K562 (cell line): Measurements from ENCODE around the gene ZFAND3. TPM values are rescaled to one million over a fixed set of nuclear protein-coding genes. Genes with fewer than 3 reads are reported as not detected.

Source experiments
- ATAC-seq: fragments of 200-7000 bp; cut with Tn5 transposase; 3 replicates; pipeline ENCODE4 v1.9.1; 2020; ENCODE audit warnings: moderate library complexity
- BruUV-seq: library from RNA; stranded (reverse); fragments of 400-500 nt; replicated peaks from 2 replicates; lab custom pipeline; 2021; lab: Mats Ljungman, UMichigan
- CTCF ChIA-PET: fragments of 300-600 bp; formaldehyde crosslinking; extraction: SDS; loops from one replicate; lab custom pipeline; 2021; ENCODE audit warnings: low intra/inter-chr PET ratio; lab: Yijun Ruan, JAX
- POLR2A ChIA-PET: fragments of 300-600, 350-650 bp; sonication (Branson Sonifier 250); formaldehyde crosslinking; extraction: SDS; loops from one replicate; lab custom pipeline; 2021; ENCODE audit warnings: antibody characterized with exemption, inconsistent platforms; lab: Yijun Ruan, JAX
- DNase-seq, 4 experiments: peaks; one replicate each; pipeline versions ENCODE4 v3.0.0 to v3.0.0-alpha.2; 2011 to 2018; ENCODE audit warnings: low spot score in 3 of 4, mixed read lengths in 3 of 4; ENCODE audit errors: extremely low read depth in 1 of 4
- FAIRE-seq: peaks from 2 replicates; lab custom pipeline; 2011; peaks lifted over from hg19 to GRCh38; lab: Jason Lieb, UNC
- H2AFZ ChIP-seq: 2 replicates; pipeline ENCODE4 v1.6.0; 2011; ENCODE audit warnings: low read depth, low read length, control low read depth, inconsistent platforms
- H3K27ac ChIP-seq: fragments of 200-600 bp; 3 replicates; pipeline ENCODE4 v1.8.0; 2011; ENCODE audit warnings: low read depth, mild to moderate bottlenecking, control low read depth, inconsistent platforms, low read length, moderate library complexity, mixed read lengths; ENCODE audit errors: extremely low read depth
- H3K27me3 ChIP-seq, 2 experiments: fragments of 300-600 bp in 1 of 2; 2 replicates in 1 of 2; 3 replicates in 1 of 2; pipeline versions ENCODE4 v1.6.0 to v1.8.0; 2011; ENCODE audit warnings: inconsistent platforms in 2 of 2, low read length in 2 of 2, mild to moderate bottlenecking in 1 of 2, mixed read lengths in 1 of 2, moderate library complexity in 1 of 2; ENCODE audit not compliant: control insufficient read depth in 2 of 2, insufficient read depth in 2 of 2
- H3K36me3 ChIP-seq: fragments of 300-600 bp; 3 replicates; pipeline ENCODE4 v1.8.0; 2011; ENCODE audit warnings: mild to moderate bottlenecking, low read length, inconsistent platforms; ENCODE audit not compliant: control insufficient read depth, insufficient read depth
- H3K4me1 ChIP-seq, 2 experiments: fragments of 200-600 bp in 1 of 2; replicated peaks in 1 of 2; 2 replicates in 1 of 2; 3 replicates in 1 of 2; pipeline versions ENCODE4 v1.5.1 to v1.8.0; 2011; ENCODE audit warnings: inconsistent platforms in 2 of 2, low read length in 2 of 2, mild to moderate bottlenecking in 1 of 2, mixed read lengths in 1 of 2, moderate library complexity in 1 of 2; ENCODE audit not compliant: control insufficient read depth in 2 of 2, insufficient read depth in 2 of 2
- H3K4me2 ChIP-seq: 2 replicates; pipeline ENCODE4 v1.6.1; 2011; ENCODE audit warnings: low read length, control low read depth, inconsistent platforms, mixed read lengths; ENCODE audit not compliant: insufficient read depth
- H3K4me3 ChIP-seq: fragments of 200-600 bp; sonication (generic), shearing (Covaris generic); 2 replicates; pipeline ENCODE4 v1.5.1; 2016; ENCODE audit warnings: control low read depth, inconsistent platforms
- H3K79me2 ChIP-seq: fragments of 200-600 bp; 3 replicates; pipeline ENCODE4 v1.8.0; 2011; ENCODE audit warnings: low read length, inconsistent platforms; ENCODE audit not compliant: control insufficient read depth, insufficient read depth
- H3K9ac ChIP-seq, 2 experiments: 2 replicates each; pipeline versions ENCODE4 v1.6.0 to v1.6.1; 2011; ENCODE audit warnings: low read depth in 2 of 2, low read length in 2 of 2, control low read depth in 1 of 2, inconsistent platforms in 1 of 2, mild to moderate bottlenecking in 1 of 2, mixed read lengths in 1 of 2; ENCODE audit not compliant: insufficient read depth in 1 of 2
- H3K9me1 ChIP-seq: one replicate; pipeline ENCODE4 v1.6.0; 2011; ENCODE audit warnings: inconsistent platforms, mild to moderate bottlenecking, low read length, moderate library complexity; ENCODE audit not compliant: control insufficient read depth, insufficient read depth
- H3K9me3 ChIP-seq: replicated peaks from 2 replicates; pipeline ENCODE4 v1.5.1; 2011; ENCODE audit warnings: low read depth, low read length, inconsistent platforms; ENCODE audit not compliant: control insufficient read depth, insufficient read depth
- H4K20me1 ChIP-seq: replicated peaks from 2 replicates; pipeline ENCODE4 v1.6.1; 2011; ENCODE audit warnings: low read length, inconsistent platforms, mixed read lengths; ENCODE audit not compliant: control insufficient read depth, insufficient read depth
- BRF2 ChIP-seq: IDR thresholded peaks from 3 replicates; pipeline ENCODE4 v1.6.1; 2011; ENCODE audit warnings: borderline replicate concordance, mild to moderate bottlenecking; ENCODE audit not compliant: insufficient read length, insufficient read depth
- MAFK ChIP-seq: IDR thresholded peaks from 2 replicates; pipeline ENCODE4 v1.6.1; 2011; ENCODE audit warnings: low read length, improper control_type of control experiment
- ZNF785 ChIP-seq: fragments of 250-450 bp; sonication (Bioruptor Pico); IDR thresholded peaks from 2 replicates; pipeline ENCODE4 v1.4.0; 2020; ENCODE audit warnings: mild to moderate bottlenecking
- WGBS: fragments of 100-300 bp; shearing (Covaris generic); methylation state at CpG from one replicate; pipeline ENCODE4 v1.1.6; 2016; ENCODE audit warnings: low coverage, mixed read lengths; ENCODE audit not compliant: insufficient coverage; ENCODE audit errors: missing lambda C conversion rate; 5-methylcytosine and 5-hydroxymethylcytosine counted together
- in situ Hi-C: fragments of 300-500 bp; cut with MboI; formaldehyde crosslinking; loops from 4 replicates; pipeline ENCODE4 v1.15.0; 2018; ENCODE audit warnings: inconsistent platforms, mixed read lengths
- intact Hi-C: fragments of 100-400 bp; cut with micrococcal nuclease; formaldehyde crosslinking; loops from 2 replicates; pipeline ENCODE4 v1.14.2; 2022
- polyA plus RNA-seq, 8 experiments: library from polyadenylated mRNA; depleted of rRNA in 4 of 8; stranded (reverse) in 5 of 8; unstranded in 3 of 8; fragments of >200 nt; fragmentation: Nextera tagmentation in 2 of 8; fragmentation: Illumina TruSeq in 1 of 8; extraction: Ambion mirVana in 2 of 8; extraction: Trizol in 1 of 8; gene quantifications; 2 replicates each; pipeline versions ENCODE4 v1.2.1 to v1.2.3, GENCODE V29; 2011 to 2014; ENCODE audit warnings: inconsistent platforms in 1 of 8, missing spikeins in 1 of 8
- total RNA-seq, 7 experiments: library from RNA; depleted of rRNA in 6 of 7; stranded (reverse); fragments of >200 nt in 6 of 7; fragmentation: Illumina TruSeq in 2 of 7; extraction: Trizol in 2 of 7; gene quantifications; 2 replicates each; pipeline versions ENCODE4 v1.2.1 to v1.2.3, GENCODE V29; 2011 to 2021; ENCODE audit warnings: low replicate concordance in 1 of 7
- TF ChIP-seq, protein P1 (sequence below): fragments of 450-650 bp; formaldehyde crosslinking; IDR thresholded peaks from 2 replicates; pipeline ENCODE4 v1.4.0; 2022; ENCODE audit warnings: mild to moderate bottlenecking, moderate library complexity

ZFAND3 gene
- total and polyA plus RNA-seq, 9 of the 15 experiments (the other 6 are each of a cell fraction or from before 2014, with no cell fraction given) = 0.81 to 26.6 (median 11.8) TPM

GRCh38 chr6:37994223-37994622 is 174.7 kb downstream of the ZFAND3 start:
- H3K9me3 ChIP-seq = no peaks in the 10 kb centered on the region
- H3K79me2 ChIP-seq = peaks cover 5% of the 10 kb centered on the region; the same call in 1 of the 3 replicates
- in situ Hi-C loops (no loop called here), intact Hi-C loops (no loop called here)
- no peaks in the 10 kb centered on the region for H3K36me3 ChIP-seq
- H3K4me1 ChIP-seq = no peaks in the 10 kb centered on the region
- no peak for DNase-seq
- no peaks in the 10 kb centered on the region for H3K9me1 ChIP-seq
- no peak for FAIRE-seq
- no peak overlapping the region for H3K4me2 ChIP-seq
- H2AFZ ChIP-seq = no peak overlapping the region
- H3K9ac ChIP-seq = no peak overlapping the region
- POLR2A ChIA-PET = interaction anchor here (0.7 kb wide), 2 partner anchors 9 to 167 kb away, joined by 3 read pairs; no protein-coding TSS in a partner anchor
- no peak overlapping the region for H3K4me3 ChIP-seq
- H4K20me1 ChIP-seq = no peaks in the 10 kb centered on the region; the same call in 1 of the 2 replicates
- BruUV-seq = no TSS peak
- H3K27me3 ChIP-seq = no peaks in the 10 kb centered on the region
- H3K27ac ChIP-seq = no peak overlapping the region
- ATAC-seq = no peak
- CTCF ChIA-PET = no interaction called here
- TF ChIP-seq, protein P1, sequence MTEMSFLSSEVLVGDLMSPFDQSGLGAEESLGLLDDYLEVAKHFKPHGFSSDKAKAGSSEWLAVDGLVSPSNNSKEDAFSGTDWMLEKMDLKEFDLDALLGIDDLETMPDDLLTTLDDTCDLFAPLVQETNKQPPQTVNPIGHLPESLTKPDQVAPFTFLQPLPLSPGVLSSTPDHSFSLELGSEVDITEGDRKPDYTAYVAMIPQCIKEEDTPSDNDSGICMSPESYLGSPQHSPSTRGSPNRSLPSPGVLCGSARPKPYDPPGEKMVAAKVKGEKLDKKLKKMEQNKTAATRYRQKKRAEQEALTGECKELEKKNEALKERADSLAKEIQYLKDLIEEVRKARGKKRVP (CRISPR knock-in tag) = no peak
- TF ChIP-seq BRF2 (no peak), ZNF785 (CRISPR knock-in tag) (no peak), MAFK (no peak)
- WGBS = 32% methylated on average over 2 of the region's 2 CpGs
